ENCODE data around the gene RS1.

RS1 gene

DNA sequence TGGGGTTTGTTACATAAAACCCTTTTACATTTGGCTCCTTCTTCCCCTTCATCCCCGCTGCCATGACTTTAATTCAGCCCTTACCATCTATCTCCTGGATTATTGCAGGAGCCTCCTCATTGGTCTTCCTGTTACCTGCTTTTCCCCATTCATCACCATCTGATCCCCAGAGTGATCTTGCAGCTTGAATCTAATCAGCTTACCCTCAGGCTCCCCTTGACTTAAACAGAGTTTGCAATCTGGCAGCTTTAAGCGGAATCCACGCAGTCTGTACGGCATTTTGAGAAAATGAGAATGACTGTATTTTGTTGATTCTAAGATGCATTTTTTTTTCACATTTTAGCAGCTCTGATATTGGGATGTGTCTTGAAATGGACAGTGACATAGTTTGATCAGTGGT lies 20.6 kb upstream of the RS1 start:
- Histone ChIP-seq H3K36me3 (ENCODE audit: control insufficient read depth, insufficient read depth, low read length) (no peaks in the 10 kb centered on the region), H2AFZ (no peak overlapping the region), H3K4me3 (ENCODE audit: low read depth, low read length) (no peak overlapping the region), H3K79me2 (no peaks in the 10 kb centered on the region), H3K27ac (no peak overlapping the region), H3K9me3 (ENCODE audit: control insufficient read depth, low read length) (no peaks in the 10 kb centered on the region), H3K27me3 (ENCODE audit: control insufficient read depth, insufficient read depth, low read length) (no peaks in the 10 kb centered on the region), H3K9ac (no peak overlapping the region), H3K4me1 (no peaks in the 10 kb centered on the region), H3K4me2 (ENCODE audit: low read length) (no peak overlapping the region)
- TF ChIP-seq, protein P1, sequence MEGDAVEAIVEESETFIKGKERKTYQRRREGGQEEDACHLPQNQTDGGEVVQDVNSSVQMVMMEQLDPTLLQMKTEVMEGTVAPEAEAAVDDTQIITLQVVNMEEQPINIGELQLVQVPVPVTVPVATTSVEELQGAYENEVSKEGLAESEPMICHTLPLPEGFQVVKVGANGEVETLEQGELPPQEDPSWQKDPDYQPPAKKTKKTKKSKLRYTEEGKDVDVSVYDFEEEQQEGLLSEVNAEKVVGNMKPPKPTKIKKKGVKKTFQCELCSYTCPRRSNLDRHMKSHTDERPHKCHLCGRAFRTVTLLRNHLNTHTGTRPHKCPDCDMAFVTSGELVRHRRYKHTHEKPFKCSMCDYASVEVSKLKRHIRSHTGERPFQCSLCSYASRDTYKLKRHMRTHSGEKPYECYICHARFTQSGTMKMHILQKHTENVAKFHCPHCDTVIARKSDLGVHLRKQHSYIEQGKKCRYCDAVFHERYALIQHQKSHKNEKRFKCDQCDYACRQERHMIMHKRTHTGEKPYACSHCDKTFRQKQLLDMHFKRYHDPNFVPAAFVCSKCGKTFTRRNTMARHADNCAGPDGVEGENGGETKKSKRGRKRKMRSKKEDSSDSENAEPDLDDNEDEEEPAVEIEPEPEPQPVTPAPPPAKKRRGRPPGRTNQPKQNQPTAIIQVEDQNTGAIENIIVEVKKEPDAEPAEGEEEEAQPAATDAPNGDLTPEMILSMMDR (IDR thresholded peaks at IDR 0.05) = no peak

DNA sequence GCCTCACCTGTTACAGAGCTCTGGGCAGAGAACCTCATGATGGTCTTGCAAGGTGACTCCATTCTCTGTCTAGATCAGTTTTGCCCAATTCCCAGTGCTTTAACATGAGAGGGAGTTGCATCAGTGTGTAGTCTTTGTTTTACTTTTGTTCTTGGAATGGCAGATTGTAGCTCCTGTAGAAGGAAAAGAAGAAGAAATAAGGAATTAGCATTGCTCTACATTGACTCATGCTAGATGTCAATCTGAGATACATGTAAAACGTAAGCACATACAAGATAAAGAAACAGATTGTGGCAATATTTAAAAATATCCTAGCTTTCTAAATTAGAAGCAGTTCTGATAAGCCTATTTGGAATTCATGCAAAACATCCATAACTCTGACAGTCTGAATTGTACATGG lies 19.5 kb upstream of the RS1 start:
- Histone ChIP-seq H3K4me3 (ENCODE audit: low read depth, low read length) (no peak overlapping the region), H3K9me3 (ENCODE audit: control insufficient read depth, low read length) (no peaks in the 10 kb centered on the region), H3K4me2 (ENCODE audit: low read length) (no peak overlapping the region), H3K27me3 (ENCODE audit: control insufficient read depth, insufficient read depth, low read length) (no peaks in the 10 kb centered on the region), H3K27ac (no peak overlapping the region), H3K79me2 (no peaks in the 10 kb centered on the region), H3K36me3 (ENCODE audit: control insufficient read depth, insufficient read depth, low read length) (no peaks in the 10 kb centered on the region), H3K4me1 (no peaks in the 10 kb centered on the region), H2AFZ (no peak overlapping the region), H3K9ac (no peak overlapping the region)
- TF ChIP-seq, protein P1 (IDR thresholded peaks at IDR 0.05) = no peak

DNA sequence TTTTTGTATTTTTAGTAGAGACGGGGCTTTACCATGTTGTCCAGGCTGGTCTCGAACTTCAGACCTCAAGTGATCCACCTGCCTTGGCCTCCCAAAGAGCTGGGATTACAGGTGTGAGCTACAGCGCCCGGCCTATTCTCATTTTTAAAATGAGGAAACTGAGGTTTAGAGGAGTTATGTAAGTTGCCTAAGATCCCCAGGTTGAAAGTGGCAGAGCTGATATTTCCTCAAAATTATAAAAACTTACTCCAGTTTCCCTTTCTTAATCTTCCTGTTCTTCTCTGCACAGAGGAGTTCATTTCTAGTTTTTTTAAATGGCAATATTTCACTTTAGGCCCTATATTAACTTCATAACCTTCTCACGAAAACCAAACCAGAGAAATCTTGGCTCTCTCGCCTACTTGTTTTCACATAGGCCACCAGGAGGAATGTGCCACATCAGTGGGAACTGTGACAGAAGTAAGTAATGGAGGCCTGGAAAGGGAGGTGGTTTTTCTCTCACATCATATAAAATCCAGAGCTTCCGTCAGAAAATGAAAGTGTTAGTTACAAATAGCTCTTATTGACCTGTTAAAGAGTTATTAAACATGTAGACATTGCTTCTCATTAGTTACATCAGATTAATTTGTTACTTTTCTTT lies 16.1 kb upstream of the RS1 start:
- Histone ChIP-seq H3K36me3 (ENCODE audit: control insufficient read depth, insufficient read depth, low read length) (no peaks in the 10 kb centered on the region), H3K79me2 (no peaks in the 10 kb centered on the region), H3K4me1 (no peaks in the 10 kb centered on the region), H3K9ac (no peak overlapping the region), H3K4me3 (ENCODE audit: low read depth, low read length) (no peak overlapping the region), H3K4me2 (ENCODE audit: low read length) (no peak overlapping the region), H3K27me3 (ENCODE audit: control insufficient read depth, insufficient read depth, low read length) (no peaks in the 10 kb centered on the region), H3K9me3 (ENCODE audit: control insufficient read depth, low read length) (no peaks in the 10 kb centered on the region), H3K27ac (no peak overlapping the region), H2AFZ (no peak overlapping the region)
- TF ChIP-seq, protein P1 (IDR thresholded peaks at IDR 0.05) = no peak

DNA sequence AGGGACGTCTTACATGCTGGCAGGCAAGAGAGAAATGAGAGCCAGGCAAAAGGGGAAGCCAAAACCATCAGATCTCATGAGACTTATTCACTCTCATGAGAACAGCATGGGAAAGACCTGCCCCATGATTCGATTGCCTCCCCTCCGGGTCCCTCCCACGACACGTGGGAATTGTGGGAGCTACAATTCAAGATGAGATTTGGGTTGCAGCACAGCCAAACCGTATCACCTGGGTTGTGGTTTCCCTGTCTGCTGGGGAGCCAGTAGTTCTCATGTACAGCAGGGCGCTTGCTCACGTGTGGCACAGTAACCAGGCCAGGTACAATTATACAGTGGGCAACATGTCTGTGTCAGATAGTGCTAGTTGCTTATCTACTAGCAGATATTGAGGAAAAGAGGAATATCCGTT lies 11.1 kb upstream of the RS1 start:
- Histone ChIP-seq H2AFZ (no peak overlapping the region), H3K79me2 (no peaks in the 10 kb centered on the region), H3K9ac (no peak overlapping the region), H3K27me3 (ENCODE audit: control insufficient read depth, insufficient read depth, low read length) (no peaks in the 10 kb centered on the region), H3K27ac (no peak overlapping the region), H3K9me3 (ENCODE audit: control insufficient read depth, low read length) (no peaks in the 10 kb centered on the region), H3K4me1 (no peaks in the 10 kb centered on the region), H3K4me2 (ENCODE audit: low read length) (no peak overlapping the region), H3K36me3 (ENCODE audit: control insufficient read depth, insufficient read depth, low read length) (no peaks in the 10 kb centered on the region), H3K4me3 (ENCODE audit: low read depth, low read length) (no peak overlapping the region)
- TF ChIP-seq, protein P1 (IDR thresholded peaks at IDR 0.05) = no peak

DNA sequence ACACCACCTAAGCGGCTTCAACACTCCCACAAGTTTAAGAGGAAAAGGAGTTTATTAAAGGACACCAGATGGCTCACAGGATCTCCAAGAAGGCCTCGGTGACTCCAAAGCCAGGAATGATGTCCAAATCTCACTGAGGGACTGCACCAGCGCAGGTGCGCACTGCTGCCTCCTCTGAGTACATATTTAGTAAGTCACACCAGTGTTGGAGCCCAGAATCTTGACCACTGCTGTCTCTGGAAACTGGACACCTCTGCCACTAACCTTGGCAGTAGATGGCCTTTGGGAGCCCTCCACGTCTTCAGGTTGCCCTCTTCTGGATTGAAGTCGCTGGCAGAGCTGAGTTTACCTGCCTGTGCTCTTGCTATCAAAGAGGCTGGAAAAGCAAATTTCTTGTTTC lies 10.1 kb upstream of the RS1 start:
- no peaks in the 10 kb centered on the region for H3K79me2 ChIP-seq
- no peaks in the 10 kb centered on the region for H3K27me3 ChIP-seq (ENCODE audit: control insufficient read depth, insufficient read depth, low read length)
- TF ChIP-seq, protein P1 (IDR thresholded peaks at IDR 0.05) = no peak
- no peaks in the 10 kb centered on the region for H3K4me1 ChIP-seq
- no peak overlapping the region for H3K27ac ChIP-seq
- no peak overlapping the region for H3K9ac ChIP-seq
- H3K36me3 ChIP-seq (ENCODE audit: control insufficient read depth, insufficient read depth, low read length) = no peaks in the 10 kb centered on the region
- H3K9me3 ChIP-seq (ENCODE audit: control insufficient read depth, low read length) = no peaks in the 10 kb centered on the region
- H3K4me3 ChIP-seq (ENCODE audit: low read depth, low read length) = no peak overlapping the region
- no peak overlapping the region for H3K4me2 ChIP-seq (ENCODE audit: low read length)
- no peak overlapping the region for H2AFZ ChIP-seq
